GM12878 (cell line): ENCODE data around the gene SLC6A8. TPM values are rescaled to one million over a fixed set of nuclear protein-coding genes. Genes with fewer than 3 reads are reported as not detected.

Source experiments
- ATAC-seq: fragments of 200-7000 bp; cut with Tn5 transposase; 3 replicates; pipeline ENCODE4 v1.9.1; 2020; ENCODE audit warnings: mild to moderate bottlenecking, moderate library complexity
- BruUV-seq: library from RNA; stranded (reverse); fragments of 400-500 nt; replicated peaks from 2 replicates; lab custom pipeline; 2021; lab: Mats Ljungman, UMichigan
- CTCF ChIA-PET: fragments of 300-600 bp; sonication (Branson Sonifier 250); formaldehyde crosslinking; extraction: SDS; loops from one replicate; lab custom pipeline; 2021; ENCODE audit warnings: inconsistent platforms; lab: Yijun Ruan, JAX
- POLR2A ChIA-PET: fragments of 350-600 bp; formaldehyde crosslinking; extraction: SDS; loops from one replicate; lab custom pipeline; 2021; ENCODE audit warnings: inconsistent platforms; lab: Charles Lee
- RAD21 ChIA-PET: fragments of 300-600 bp; sonication (Branson Sonifier 250); formaldehyde crosslinking; loops from one replicate; lab custom pipeline; 2023; ENCODE audit warnings: antibody characterized with exemption; ENCODE audit not compliant: unreplicated experiment; lab: Charles Lee
- SMC1A ChIA-PET: fragments of 300-600 bp; sonication (Branson Sonifier 250); formaldehyde crosslinking; loops from one replicate; lab custom pipeline; 2023; ENCODE audit not compliant: unreplicated experiment, uncharacterized antibody; lab: Charles Lee
- DNase-seq: peaks from one replicate; pipeline ENCODE4 v3.0.0-alpha.2; 2011; ENCODE audit warnings: low read depth, low spot score
- FAIRE-seq: peaks from 3 replicates; lab custom pipeline; 2011; peaks lifted over from hg19 to GRCh38; lab: Jason Lieb, UNC
- H2AFZ ChIP-seq: 2 replicates; pipeline ENCODE4 v1.6.0; 2011; ENCODE audit warnings: low read depth, low read length, control low read depth; ENCODE audit not compliant: control insufficient read depth
- H3K27ac ChIP-seq: 2 replicates; pipeline ENCODE4 v1.5.1; 2011; ENCODE audit warnings: control low read depth; ENCODE audit not compliant: control insufficient read depth, insufficient read depth
- H3K27me3 ChIP-seq, 2 experiments: replicated peaks in 1 of 2; 2 replicates each; pipeline versions ENCODE4 v1.6.0 to v1.6.1; 2011; ENCODE audit warnings: low read length in 1 of 2; ENCODE audit not compliant: control insufficient read depth in 2 of 2, insufficient read depth in 2 of 2
- H3K36me3 ChIP-seq, 2 experiments: 2 replicates each; pipeline ENCODE4 v1.5.1; 2011; ENCODE audit warnings: low read length in 1 of 2; ENCODE audit not compliant: control insufficient read depth in 2 of 2, insufficient read depth in 2 of 2
- H3K4me1 ChIP-seq: 2 replicates; pipeline ENCODE4 v1.6.1; 2011; ENCODE audit warnings: mild to moderate bottlenecking, low read length, moderate library complexity, mixed read lengths; ENCODE audit not compliant: control insufficient read depth, insufficient read depth
- H3K4me2 ChIP-seq: 2 replicates; pipeline ENCODE4 v1.6.0; 2011; ENCODE audit warnings: control low read depth; ENCODE audit not compliant: control insufficient read depth, insufficient read depth
- H3K4me3 ChIP-seq: fragments of 200-600 bp; sonication (generic); 2 replicates; pipeline ENCODE4 v1.5.1; 2016
- H3K79me2 ChIP-seq: 2 replicates; pipeline ENCODE4 v1.6.0; 2011; ENCODE audit warnings: low read length; ENCODE audit not compliant: control insufficient read depth, insufficient read depth
- H3K9ac ChIP-seq: 2 replicates; pipeline ENCODE4 v1.8.0; 2011; ENCODE audit warnings: low read length, control low read depth, mixed read lengths; ENCODE audit not compliant: control insufficient read depth, insufficient read depth
- H3K9me3 ChIP-seq: replicated peaks from 3 replicates; pipeline ENCODE4 v1.5.1; 2011; ENCODE audit warnings: mild to moderate bottlenecking, low read length; ENCODE audit not compliant: control insufficient read depth, insufficient read depth
- H4K20me1 ChIP-seq: 2 replicates; pipeline ENCODE4 v1.6.0; 2011; ENCODE audit not compliant: control insufficient read depth, insufficient read depth
- POLR2A ChIP-seq: IDR thresholded peaks from 2 replicates; pipeline ENCODE4 v1.6.1; 2011; ENCODE audit warnings: low read depth, mild to moderate bottlenecking, low read length
- RAD51 ChIP-seq: fragments of 450-650 bp; IDR thresholded peaks from 2 replicates; pipeline ENCODE4 v1.6.1; 2016; ENCODE audit warnings: moderate library complexity, mild to moderate bottlenecking, inconsistent platforms
- RCOR1 ChIP-seq: conservative IDR thresholded peaks from 2 replicates; pipeline ENCODE4 v1.6.1; 2012; ENCODE audit warnings: low read depth, low read length, improper control_type of control experiment
- ZBED1 ChIP-seq: IDR thresholded peaks from 2 replicates; pipeline ENCODE4 v1.6.1; 2016; ENCODE audit warnings: borderline replicate concordance
- WGBS: methylation state at CpG from one replicate; pipeline ENCODE4 v1.1.6; 2016; ENCODE audit warnings: low lambda C conversion rate; ENCODE audit not compliant: insufficient replicate concordance, insufficient coverage; ENCODE audit errors: missing lambda C conversion rate; 5-methylcytosine and 5-hydroxymethylcytosine counted together
- in situ Hi-C: fragments of 300-500 bp; cut with MboI; formaldehyde crosslinking; loops from 9 replicates; pipeline ENCODE4 v1.14.3; 2018; ENCODE audit warnings: mixed read lengths
- intact Hi-C: fragments of 100-400 bp; cut with micrococcal nuclease; formaldehyde crosslinking; loops from one replicate; pipeline ENCODE4 v1.14.2; 2022; ENCODE audit not compliant: unreplicated experiment
- polyA plus RNA-seq, 11 experiments: library from polyadenylated mRNA; depleted of rRNA in 4 of 11; unstranded in 6 of 11; stranded (reverse) in 5 of 11; fragments of >200 nt; fragmentation: Nextera tagmentation in 4 of 11; fragmentation: Illumina TruSeq in 1 of 11; extraction: Ambion mirVana in 4 of 11; extraction: Trizol in 1 of 11; gene quantifications; 1 replicate in 1 of 11; 2 replicates in 10 of 11; pipeline versions ENCODE4 v1.2.1 to v1.2.3, GENCODE V29; 2011 to 2016; ENCODE audit warnings: inconsistent platforms in 2 of 11, missing spikeins in 2 of 11, low read depth in 1 of 11
- total RNA-seq, 4 experiments: library from RNA; depleted of rRNA in 3 of 4; stranded (reverse); fragments of >200 nt in 3 of 4; fragmentation: Illumina TruSeq in 1 of 4; extraction: Trizol in 1 of 4; gene quantifications; 2 replicates each; pipeline versions ENCODE4 v1.2.1 to v1.2.3, GENCODE V29; 2013 to 2021
- TF ChIP-seq, protein P1 (sequence below), 3 experiments: IDR thresholded peaks in 2 of 3; conservative IDR thresholded peaks in 1 of 3; 2 replicates each; pipeline ENCODE4 v1.5.1; 2011; ENCODE audit warnings: low read depth in 3 of 3, low read length in 3 of 3, mild to moderate bottlenecking in 3 of 3, control low read depth in 2 of 3, moderate library complexity in 2 of 3, inconsistent platforms in 1 of 3, mixed read lengths in 1 of 3; ENCODE audit not compliant: control insufficient read depth in 2 of 3, insufficient read depth in 1 of 3; ENCODE audit errors: extremely low read depth in 1 of 3
- TF ChIP-seq, protein P2 (sequence below): fragments of 450-650 bp; IDR thresholded peaks from 2 replicates; pipeline ENCODE4 v1.6.1; 2017; ENCODE audit warnings: mild to moderate bottlenecking, moderate library complexity
- TF ChIP-seq, protein P3 (sequence below): fragments of 450-650 bp; IDR thresholded peaks from 2 replicates; pipeline ENCODE4 v1.6.1; 2017; ENCODE audit warnings: low read depth, mild to moderate bottlenecking, moderate library complexity
- TF ChIP-seq, protein P4 (sequence below): fragments of 450-650 bp; IDR thresholded peaks from 2 replicates; pipeline ENCODE4 v1.6.1; 2016; ENCODE audit warnings: mild to moderate bottlenecking

The SLC6A8 gene
- total and polyA plus RNA-seq, 10 of the 15 experiments (the other 5 are each of a cell fraction or from before 2014, with no cell fraction given): 0.01 to 0.72 (median 0.17) TPM; not detected in 6

DNA sequence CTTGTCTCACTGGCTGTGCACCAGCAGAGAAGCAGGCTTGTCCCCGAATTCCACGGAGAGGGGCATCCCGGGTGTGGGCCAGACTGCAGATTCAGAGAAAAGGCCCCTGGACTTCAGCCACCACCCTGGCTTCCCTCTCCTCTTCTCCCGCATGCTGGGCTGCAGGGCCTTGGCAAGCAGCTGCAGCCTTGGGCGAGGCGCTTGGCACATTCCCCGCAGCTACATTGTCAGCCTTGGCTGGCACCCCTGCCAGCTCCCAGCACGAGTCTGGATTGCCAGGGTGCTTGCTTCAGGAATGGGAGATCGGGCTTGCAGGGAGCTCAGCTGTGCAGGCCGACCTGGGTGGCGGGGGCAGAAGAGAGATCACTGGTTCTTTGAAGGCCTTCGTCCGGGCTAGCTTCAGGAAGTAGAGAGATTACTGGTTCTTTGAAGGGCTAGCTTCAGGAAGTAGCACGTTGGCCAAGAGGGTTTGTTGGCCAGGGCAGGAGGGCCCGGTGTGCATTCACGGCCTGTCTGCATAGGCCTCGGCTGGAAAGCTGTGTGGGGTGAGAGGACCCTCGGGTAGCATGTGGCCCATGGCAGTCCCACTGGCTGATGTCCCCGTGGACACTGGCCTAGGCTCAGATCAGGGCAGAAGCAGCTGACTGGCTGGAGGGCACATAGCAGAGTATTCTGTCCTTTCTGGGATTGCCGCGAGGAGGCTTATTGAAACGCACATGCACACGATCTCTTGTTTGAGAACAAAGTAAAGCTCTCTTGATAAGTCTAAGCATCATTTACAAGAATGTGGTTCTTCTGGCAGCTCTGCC is 39.6 kb downstream of the SLC6A8 start:
- POLR2A ChIA-PET: interaction anchor here (1.1 to 1.3 kb wide), 2 partner anchors 198 to 200 kb away, joined by 4 to 6 read pairs; partner anchors contain the start of gene ARHGAP4
- TF ChIP-seq POLR2A (no peak), RCOR1 (no peak), RAD51 (no peak), ZBED1 (no peak)
- TF ChIP-seq, protein P1, sequence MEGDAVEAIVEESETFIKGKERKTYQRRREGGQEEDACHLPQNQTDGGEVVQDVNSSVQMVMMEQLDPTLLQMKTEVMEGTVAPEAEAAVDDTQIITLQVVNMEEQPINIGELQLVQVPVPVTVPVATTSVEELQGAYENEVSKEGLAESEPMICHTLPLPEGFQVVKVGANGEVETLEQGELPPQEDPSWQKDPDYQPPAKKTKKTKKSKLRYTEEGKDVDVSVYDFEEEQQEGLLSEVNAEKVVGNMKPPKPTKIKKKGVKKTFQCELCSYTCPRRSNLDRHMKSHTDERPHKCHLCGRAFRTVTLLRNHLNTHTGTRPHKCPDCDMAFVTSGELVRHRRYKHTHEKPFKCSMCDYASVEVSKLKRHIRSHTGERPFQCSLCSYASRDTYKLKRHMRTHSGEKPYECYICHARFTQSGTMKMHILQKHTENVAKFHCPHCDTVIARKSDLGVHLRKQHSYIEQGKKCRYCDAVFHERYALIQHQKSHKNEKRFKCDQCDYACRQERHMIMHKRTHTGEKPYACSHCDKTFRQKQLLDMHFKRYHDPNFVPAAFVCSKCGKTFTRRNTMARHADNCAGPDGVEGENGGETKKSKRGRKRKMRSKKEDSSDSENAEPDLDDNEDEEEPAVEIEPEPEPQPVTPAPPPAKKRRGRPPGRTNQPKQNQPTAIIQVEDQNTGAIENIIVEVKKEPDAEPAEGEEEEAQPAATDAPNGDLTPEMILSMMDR (IDR thresholded peaks at IDR 0.05 in 2 of 3, conservative IDR thresholded peaks at IDR 0.05 in 1 of 3; ENCODE audit: control insufficient read depth in 2 of 3, extremely low read depth in 1 of 3, insufficient read depth in 1 of 3, low read depth in 3 of 3, low read length in 3 of 3): no peak
- TF ChIP-seq, protein P2, sequence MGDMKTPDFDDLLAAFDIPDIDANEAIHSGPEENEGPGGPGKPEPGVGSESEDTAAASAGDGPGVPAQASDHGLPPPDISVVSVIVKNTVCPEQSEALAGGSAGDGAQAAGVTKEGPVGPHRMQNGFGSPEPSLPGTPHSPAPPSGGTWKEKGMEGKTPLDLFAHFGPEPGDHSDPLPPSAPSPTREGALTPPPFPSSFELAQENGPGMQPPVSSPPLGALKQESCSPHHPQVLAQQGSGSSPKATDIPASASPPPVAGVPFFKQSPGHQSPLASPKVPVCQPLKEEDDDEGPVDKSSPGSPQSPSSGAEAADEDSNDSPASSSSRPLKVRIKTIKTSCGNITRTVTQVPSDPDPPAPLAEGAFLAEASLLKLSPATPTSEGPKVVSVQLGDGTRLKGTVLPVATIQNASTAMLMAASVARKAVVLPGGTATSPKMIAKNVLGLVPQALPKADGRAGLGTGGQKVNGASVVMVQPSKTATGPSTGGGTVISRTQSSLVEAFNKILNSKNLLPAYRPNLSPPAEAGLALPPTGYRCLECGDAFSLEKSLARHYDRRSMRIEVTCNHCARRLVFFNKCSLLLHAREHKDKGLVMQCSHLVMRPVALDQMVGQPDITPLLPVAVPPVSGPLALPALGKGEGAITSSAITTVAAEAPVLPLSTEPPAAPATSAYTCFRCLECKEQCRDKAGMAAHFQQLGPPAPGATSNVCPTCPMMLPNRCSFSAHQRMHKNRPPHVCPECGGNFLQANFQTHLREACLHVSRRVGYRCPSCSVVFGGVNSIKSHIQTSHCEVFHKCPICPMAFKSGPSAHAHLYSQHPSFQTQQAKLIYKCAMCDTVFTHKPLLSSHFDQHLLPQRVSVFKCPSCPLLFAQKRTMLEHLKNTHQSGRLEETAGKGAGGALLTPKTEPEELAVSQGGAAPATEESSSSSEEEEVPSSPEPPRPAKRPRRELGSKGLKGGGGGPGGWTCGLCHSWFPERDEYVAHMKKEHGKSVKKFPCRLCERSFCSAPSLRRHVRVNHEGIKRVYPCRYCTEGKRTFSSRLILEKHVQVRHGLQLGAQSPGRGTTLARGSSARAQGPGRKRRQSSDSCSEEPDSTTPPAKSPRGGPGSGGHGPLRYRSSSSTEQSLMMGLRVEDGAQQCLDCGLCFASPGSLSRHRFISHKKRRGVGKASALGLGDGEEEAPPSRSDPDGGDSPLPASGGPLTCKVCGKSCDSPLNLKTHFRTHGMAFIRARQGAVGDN: 0 out of 2 replicates have a peak, but pooled peaks have one; percentile 12
- TF ChIP-seq, protein P3, sequence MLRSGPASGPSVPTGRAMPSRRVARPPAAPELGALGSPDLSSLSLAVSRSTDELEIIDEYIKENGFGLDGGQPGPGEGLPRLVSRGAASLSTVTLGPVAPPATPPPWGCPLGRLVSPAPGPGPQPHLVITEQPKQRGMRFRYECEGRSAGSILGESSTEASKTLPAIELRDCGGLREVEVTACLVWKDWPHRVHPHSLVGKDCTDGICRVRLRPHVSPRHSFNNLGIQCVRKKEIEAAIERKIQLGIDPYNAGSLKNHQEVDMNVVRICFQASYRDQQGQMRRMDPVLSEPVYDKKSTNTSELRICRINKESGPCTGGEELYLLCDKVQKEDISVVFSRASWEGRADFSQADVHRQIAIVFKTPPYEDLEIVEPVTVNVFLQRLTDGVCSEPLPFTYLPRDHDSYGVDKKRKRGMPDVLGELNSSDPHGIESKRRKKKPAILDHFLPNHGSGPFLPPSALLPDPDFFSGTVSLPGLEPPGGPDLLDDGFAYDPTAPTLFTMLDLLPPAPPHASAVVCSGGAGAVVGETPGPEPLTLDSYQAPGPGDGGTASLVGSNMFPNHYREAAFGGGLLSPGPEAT: no peak
- TF ChIP-seq, protein P4, sequence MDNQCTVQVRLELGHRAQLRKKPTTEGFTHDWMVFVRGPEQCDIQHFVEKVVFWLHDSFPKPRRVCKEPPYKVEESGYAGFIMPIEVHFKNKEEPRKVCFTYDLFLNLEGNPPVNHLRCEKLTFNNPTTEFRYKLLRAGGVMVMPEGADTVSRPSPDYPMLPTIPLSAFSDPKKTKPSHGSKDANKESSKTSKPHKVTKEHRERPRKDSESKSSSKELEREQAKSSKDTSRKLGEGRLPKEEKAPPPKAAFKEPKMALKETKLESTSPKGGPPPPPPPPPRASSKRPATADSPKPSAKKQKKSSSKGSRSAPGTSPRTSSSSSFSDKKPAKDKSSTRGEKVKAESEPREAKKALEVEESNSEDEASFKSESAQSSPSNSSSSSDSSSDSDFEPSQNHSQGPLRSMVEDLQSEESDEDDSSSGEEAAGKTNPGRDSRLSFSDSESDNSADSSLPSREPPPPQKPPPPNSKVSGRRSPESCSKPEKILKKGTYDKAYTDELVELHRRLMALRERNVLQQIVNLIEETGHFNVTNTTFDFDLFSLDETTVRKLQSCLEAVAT: peak; percentile 61
- no TSS peak for BruUV-seq
- peaks cover 13% of the 10 kb centered on the region for H3K79me2 ChIP-seq
- CTCF ChIA-PET: interaction anchor here (1.2 to 1.4 kb wide), 2 partner anchors 9 to 60 kb away, joined by 4 to 5 read pairs; no protein-coding TSS in a partner anchor
- peak overlapping the region; percentile 52; the same call in 1 of the 2 replicates for H3K4me2 ChIP-seq
- no peaks in the 10 kb centered on the region for H4K20me1 ChIP-seq
- in situ Hi-C loops: no loop called here
- ATAC-seq (no peak), DNase-seq (no peak), FAIRE-seq (no peak)
- peak overlapping the region; percentile 38; the same call in 1 of the 2 replicates for H3K9ac ChIP-seq
- no peaks in the 10 kb centered on the region for H3K36me3 ChIP-seq
- SMC1A ChIA-PET: no interaction called here
- peak overlapping the region; percentile 62 for H2AFZ ChIP-seq
- peaks cover 30% of the 10 kb centered on the region for H3K4me1 ChIP-seq
- H3K4me3 ChIP-seq: no peak overlapping the region
- RAD21 ChIA-PET: interaction anchor here (1.4 kb wide), 1 partner anchor 8 kb away, joined by 3 read pairs; no protein-coding TSS in a partner anchor
- H3K27ac ChIP-seq: peak overlapping the region; percentile 28
- intact Hi-C loops: no loop called here
- H3K27me3 ChIP-seq: no peaks in the 10 kb centered on the region
- H3K9me3 ChIP-seq: peaks cover 2% of the 10 kb centered on the region; the same call in 1 of the 3 replicates
- WGBS: 58% methylated on average over 19 of the region's 23 CpGs
